ENCODE data around the gene AMN1. TPM values are rescaled to one million over a fixed set of nuclear protein-coding genes. Genes with fewer than 3 reads are reported as not detected.
"Not testable (repeated sequence)": the region's sequence is repeated elsewhere in the genome, so short reads cannot be mapped to it uniquely, and the experiment has no call there.

Gene AMN1
- total RNA-seq, 1 experiment from 2014 or later, result 1.6 TPM

- H3K4me1 ChIP-seq (ENCODE audit: low read length), result peaks cover 7% of the 10 kb centered on the region
- H3K79me2 ChIP-seq (ENCODE audit: low read length), result no peaks in the 10 kb centered on the region
- no peaks in the 10 kb centered on the region for H3K9me3 ChIP-seq (ENCODE audit: low read length)
- H3K36me3 ChIP-seq (ENCODE audit: insufficient read depth, low read length), result no peaks in the 10 kb centered on the region
- no peaks in the 10 kb centered on the region for H3K9me2 ChIP-seq (replicated peaks; ENCODE audit: insufficient read depth, low read length)
- H3K27ac ChIP-seq (ENCODE audit: low read length), result no peak overlapping the region
- no peak overlapping the region for H3K9ac ChIP-seq (ENCODE audit: low read length)
- DNase-seq, result no peak
- no peak overlapping the region for H3K4me2 ChIP-seq (ENCODE audit: low read depth, low read length, poor library complexity, severe bottlenecking)
- no peaks in the 10 kb centered on the region for H3K27me3 ChIP-seq (ENCODE audit: low read length)
- H3K4me3 ChIP-seq (ENCODE audit: low read length), result no peak overlapping the region
- no peak overlapping the region for H2AFZ ChIP-seq (ENCODE audit: low read length)
- H4K20me1 ChIP-seq (ENCODE audit: insufficient read depth, low read depth, low read length), result no peaks in the 10 kb centered on the region
Measured at GRCh38 chr12:31714406-31715271, 14.2 kb downstream of the AMN1 start.

- DNase-seq, result no peak
- H3K9me2 ChIP-seq (replicated peaks; ENCODE audit: insufficient read depth, low read length), result no peaks in the 10 kb centered on the region
- H3K27me3 ChIP-seq (ENCODE audit: low read length), result no peaks in the 10 kb centered on the region
- no peaks in the 10 kb centered on the region for H3K36me3 ChIP-seq (ENCODE audit: insufficient read depth, low read length)
- H3K4me3 ChIP-seq (ENCODE audit: low read length), result no peak overlapping the region
- no peaks in the 10 kb centered on the region for H3K9me3 ChIP-seq (ENCODE audit: low read length)
- H3K79me2 ChIP-seq (ENCODE audit: low read length), result no peaks in the 10 kb centered on the region
- no peak overlapping the region for H3K27ac ChIP-seq (ENCODE audit: low read length)
- H3K4me1 ChIP-seq (ENCODE audit: low read length), result peaks cover 7% of the 10 kb centered on the region
- no peak overlapping the region for H3K9ac ChIP-seq (ENCODE audit: low read length)
- H3K4me2 ChIP-seq (ENCODE audit: low read depth, low read length, poor library complexity, severe bottlenecking), result no peak overlapping the region
- H2AFZ ChIP-seq (ENCODE audit: low read length), result no peak overlapping the region
- H4K20me1 ChIP-seq (ENCODE audit: insufficient read depth, low read depth, low read length), result no peaks in the 10 kb centered on the region
Measured at GRCh38 chr12:31712877-31713276, 15.9 kb downstream of the AMN1 start.

GRCh38 chr12:31710021-31710818, 18.6 kb downstream of the AMN1 start:
- H3K4me1 ChIP-seq (ENCODE audit: low read length), result no peaks in the 10 kb centered on the region
- H2AFZ ChIP-seq (ENCODE audit: low read length), result no peak overlapping the region

DNA sequence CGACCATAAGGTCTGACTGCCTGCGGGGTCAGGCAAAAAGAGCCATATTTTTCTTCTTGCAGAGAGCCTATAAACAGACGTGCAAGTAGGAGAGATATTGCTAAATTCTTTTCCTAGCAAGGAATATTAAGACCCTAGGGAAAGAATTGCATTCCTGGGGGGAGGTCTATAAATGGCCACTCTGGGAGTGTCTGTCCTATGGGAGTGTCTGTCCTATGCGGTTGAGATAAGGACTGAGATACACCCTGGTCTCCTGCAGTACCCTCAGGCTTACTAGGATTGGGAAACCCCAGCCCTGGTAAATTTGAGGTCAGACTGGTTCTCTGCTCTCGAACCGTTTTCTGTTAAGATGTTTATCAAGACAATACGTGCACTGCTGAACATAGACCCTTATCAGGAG, 20.7 kb downstream of the AMN1 start:
- H3K79me2 ChIP-seq (ENCODE audit: low read length); H3K27me3 ChIP-seq (ENCODE audit: low read length); H2AFZ ChIP-seq (ENCODE audit: low read length); H3K9me3 ChIP-seq (ENCODE audit: low read length); H3K4me3 ChIP-seq (ENCODE audit: low read length); H3K36me3 ChIP-seq (ENCODE audit: insufficient read depth, low read length); H3K4me1 ChIP-seq (ENCODE audit: low read length); H3K9ac ChIP-seq (ENCODE audit: low read length); H3K4me2 ChIP-seq (ENCODE audit: low read depth, low read length, poor library complexity, severe bottlenecking); DNase-seq; H4K20me1 ChIP-seq (ENCODE audit: insufficient read depth, low read depth, low read length); H3K9me2 ChIP-seq (replicated peaks; ENCODE audit: insufficient read depth, low read length); H3K27ac ChIP-seq (ENCODE audit: low read length): not testable (repeated sequence)

More at GRCh38 chr12:31710021-31710818, 18.6 kb downstream of the AMN1 start:
- H4K20me1 ChIP-seq (ENCODE audit: insufficient read depth, low read depth, low read length), result no peaks in the 10 kb centered on the region
- H3K9ac ChIP-seq (ENCODE audit: low read length), result no peak overlapping the region
- H3K4me3 ChIP-seq (ENCODE audit: low read length), result no peak overlapping the region
- no peak overlapping the region for H3K4me2 ChIP-seq (ENCODE audit: low read depth, low read length, poor library complexity, severe bottlenecking)
- DNase-seq, result no peak
- H3K36me3 ChIP-seq (ENCODE audit: insufficient read depth, low read length), result no peaks in the 10 kb centered on the region
- no peaks in the 10 kb centered on the region for H3K27me3 ChIP-seq (ENCODE audit: low read length)
- no peak overlapping the region for H3K27ac ChIP-seq (ENCODE audit: low read length)
- H3K9me3 ChIP-seq (ENCODE audit: low read length), result no peaks in the 10 kb centered on the region
- no peaks in the 10 kb centered on the region for H3K79me2 ChIP-seq (ENCODE audit: low read length)
- no peaks in the 10 kb centered on the region for H3K9me2 ChIP-seq (replicated peaks; ENCODE audit: insufficient read depth, low read length)

- Histone ChIP-seq H2AFZ (ENCODE audit: low read length) (no peak overlapping the region), H3K9ac (ENCODE audit: low read length) (no peak overlapping the region), H3K27ac (ENCODE audit: low read length) (no peak overlapping the region), H3K36me3 (ENCODE audit: insufficient read depth, low read length) (no peaks in the 10 kb centered on the region), H3K4me3 (ENCODE audit: low read length) (no peak overlapping the region), H3K27me3 (ENCODE audit: low read length) (no peaks in the 10 kb centered on the region), H3K4me1 (ENCODE audit: low read length) (no peaks in the 10 kb centered on the region), H3K79me2 (ENCODE audit: low read length) (no peaks in the 10 kb centered on the region), H4K20me1 (ENCODE audit: insufficient read depth, low read depth, low read length) (no peaks in the 10 kb centered on the region), H3K9me3 (ENCODE audit: low read length) (no peaks in the 10 kb centered on the region), H3K9me2 (replicated peaks; ENCODE audit: insufficient read depth, low read length) (no peaks in the 10 kb centered on the region), H3K4me2 (ENCODE audit: low read depth, low read length, poor library complexity, severe bottlenecking) (no peak overlapping the region)
- DNase-seq, result no peak
Measured at GRCh38 chr12:31705621-31706020, 23.2 kb downstream of the AMN1 start.

DNA sequence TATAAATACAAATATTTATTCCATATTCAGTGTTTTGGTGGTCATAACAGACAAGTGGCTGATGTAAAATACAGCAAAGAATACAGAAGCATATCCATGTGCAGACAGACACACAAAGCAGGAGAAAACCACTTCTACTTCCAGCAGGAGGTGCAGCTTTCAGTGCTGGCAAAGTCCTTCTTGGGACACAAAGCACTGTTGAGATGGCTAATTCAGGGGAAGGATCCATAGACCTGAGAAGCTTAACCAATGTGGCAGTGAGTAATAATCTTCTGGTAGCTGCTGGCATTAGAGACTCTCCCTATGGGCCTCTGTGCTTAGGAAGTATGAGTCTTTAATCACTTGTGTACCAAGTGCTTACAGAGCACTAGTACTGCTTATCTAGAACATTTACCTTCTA, 26.8 kb downstream of the AMN1 start:
- H3K79me2 ChIP-seq (ENCODE audit: low read length), result no peaks in the 10 kb centered on the region
- no peaks in the 10 kb centered on the region for H3K9me3 ChIP-seq (ENCODE audit: low read length)
- no peak overlapping the region for H2AFZ ChIP-seq (ENCODE audit: low read length)
- no peak overlapping the region for H3K4me2 ChIP-seq (ENCODE audit: low read depth, low read length, poor library complexity, severe bottlenecking)
- no peak overlapping the region for H3K9ac ChIP-seq (ENCODE audit: low read length)
- H3K36me3 ChIP-seq (ENCODE audit: insufficient read depth, low read length), result no peaks in the 10 kb centered on the region
- H3K27ac ChIP-seq (ENCODE audit: low read length), result no peak overlapping the region
- no peaks in the 10 kb centered on the region for H4K20me1 ChIP-seq (ENCODE audit: insufficient read depth, low read depth, low read length)
- H3K9me2 ChIP-seq (replicated peaks; ENCODE audit: insufficient read depth, low read length), result no peaks in the 10 kb centered on the region
- no peaks in the 10 kb centered on the region for H3K27me3 ChIP-seq (ENCODE audit: low read length)
- no peaks in the 10 kb centered on the region for H3K4me1 ChIP-seq (ENCODE audit: low read length)
- no peak overlapping the region for H3K4me3 ChIP-seq (ENCODE audit: low read length)
- no peak for DNase-seq

GRCh38 chr12:31689921-31690320, 38.9 kb downstream of the AMN1 start:
- H3K79me2 ChIP-seq (ENCODE audit: low read length); H3K27ac ChIP-seq (ENCODE audit: low read length); H3K9me3 ChIP-seq (ENCODE audit: low read length); H3K36me3 ChIP-seq (ENCODE audit: insufficient read depth, low read length); DNase-seq; H3K9ac ChIP-seq (ENCODE audit: low read length); H3K9me2 ChIP-seq (replicated peaks; ENCODE audit: insufficient read depth, low read length); H3K4me2 ChIP-seq (ENCODE audit: low read depth, low read length, poor library complexity, severe bottlenecking); H4K20me1 ChIP-seq (ENCODE audit: insufficient read depth, low read depth, low read length); H2AFZ ChIP-seq (ENCODE audit: low read length); H3K4me3 ChIP-seq (ENCODE audit: low read length); H3K27me3 ChIP-seq (ENCODE audit: low read length): not testable (repeated sequence)
- peaks cover 15% of the 10 kb centered on the region for H3K4me1 ChIP-seq (ENCODE audit: low read length)

- Histone ChIP-seq H3K79me2 (ENCODE audit: low read length) (no peaks in the 10 kb centered on the region), H4K20me1 (ENCODE audit: insufficient read depth, low read depth, low read length) (no peaks in the 10 kb centered on the region), H3K9me3 (ENCODE audit: low read length) (no peaks in the 10 kb centered on the region), H3K4me1 (ENCODE audit: low read length) (peaks cover 15% of the 10 kb centered on the region), H3K27me3 (ENCODE audit: low read length) (no peaks in the 10 kb centered on the region), H3K36me3 (ENCODE audit: insufficient read depth, low read length) (no peaks in the 10 kb centered on the region), H3K27ac (ENCODE audit: low read length) (no peak overlapping the region), H3K4me2 (ENCODE audit: low read depth, low read length, poor library complexity, severe bottlenecking) (peak overlapping the region; percentile 49), H3K9me2 (replicated peaks; ENCODE audit: insufficient read depth, low read length) (no peaks in the 10 kb centered on the region), H3K4me3 (ENCODE audit: low read length) (no peak overlapping the region), H3K9ac (ENCODE audit: low read length) (no peak overlapping the region), H2AFZ (ENCODE audit: low read length) (no peak overlapping the region)
- DNase-seq, result peak; percentile 87
Measured at GRCh38 chr12:31687101-31687527, 41.7 kb downstream of the AMN1 start.
